ENCODE measurements around the gene AURKB.
"Not testable (repeated sequence)": the region's sequence is repeated elsewhere in the genome, so short reads cannot be mapped to it uniquely, and the experiment has no call there.

AURKB gene

DNA sequence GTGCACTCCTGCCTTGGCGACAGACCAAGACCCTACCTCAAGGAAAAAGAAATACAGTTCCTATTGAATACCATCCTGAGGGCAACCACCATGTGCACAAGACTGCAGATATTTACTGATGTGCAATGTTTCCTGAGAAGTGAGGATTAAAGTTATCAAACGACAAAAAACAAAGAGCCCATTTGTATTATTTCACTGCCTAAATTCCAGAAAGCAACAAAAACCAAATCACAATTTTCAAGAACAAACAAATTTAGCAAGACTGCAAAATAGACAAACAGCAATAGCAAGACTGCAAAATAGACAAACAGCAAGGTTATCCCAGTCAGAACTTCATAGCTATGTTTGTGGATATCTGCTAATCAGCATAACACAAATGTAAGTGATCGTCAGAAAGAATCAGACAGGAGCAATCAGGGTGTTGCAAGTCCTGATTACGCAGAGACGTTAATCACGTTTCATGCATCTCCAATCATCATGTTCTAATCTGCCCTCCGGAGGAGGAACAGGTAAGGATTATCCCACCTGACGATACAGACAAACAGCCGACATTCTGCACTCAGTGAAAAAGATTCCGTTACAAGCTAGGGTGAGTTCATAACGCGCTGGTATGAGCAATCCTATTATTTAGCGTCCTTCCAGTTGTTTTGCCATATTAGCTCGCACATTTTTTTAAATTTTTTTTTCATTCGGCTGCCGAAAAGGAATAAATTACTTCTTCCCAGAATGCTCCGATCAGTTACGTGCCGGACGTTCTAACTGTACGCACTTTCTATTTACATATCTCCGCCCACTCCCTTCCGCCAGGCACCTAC lies 37.1 kb downstream of the AURKB start:
- Histone ChIP-seq H3K4me1 (ENCODE audit: insufficient read depth, low read length) (peaks cover 23% of the 10 kb centered on the region), H2AFZ (ENCODE audit: low read depth, low read length) (peak overlapping the region; percentile 72), H3K4me3 (ENCODE audit: low read length) (peak overlapping the region; percentile 60), H3K36me3 (ENCODE audit: insufficient read depth, low read length) (no peaks in the 10 kb centered on the region), H3K27me3 (ENCODE audit: insufficient read depth, low read length) (no peaks in the 10 kb centered on the region), H3K9me3 (ENCODE audit: low read length) (no peaks in the 10 kb centered on the region)

DNA sequence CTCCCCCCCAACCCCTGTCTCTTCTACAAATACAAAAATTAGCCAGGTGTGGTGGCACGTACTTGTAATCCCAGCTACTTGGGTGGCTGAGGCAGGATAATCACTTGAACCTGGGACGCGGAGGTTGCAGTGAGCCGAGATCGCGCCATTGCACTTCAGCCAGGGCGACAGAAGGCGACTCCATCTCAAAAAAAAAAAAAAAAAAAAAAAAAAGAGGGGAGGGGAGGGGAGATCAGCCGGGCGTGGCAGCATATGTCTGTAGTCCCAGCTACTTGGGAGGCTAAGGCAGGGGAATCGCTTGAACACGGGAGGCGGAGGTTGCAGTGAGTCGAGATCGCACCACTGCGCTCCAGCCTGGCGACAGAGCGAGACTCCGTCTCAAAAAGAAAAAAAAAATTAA lies 40.2 kb downstream of the AURKB start:
- H3K36me3 ChIP-seq (ENCODE audit: insufficient read depth, low read length); H3K27me3 ChIP-seq (ENCODE audit: insufficient read depth, low read length); H2AFZ ChIP-seq (ENCODE audit: low read depth, low read length); H3K9me3 ChIP-seq (ENCODE audit: low read length); H3K4me1 ChIP-seq (ENCODE audit: insufficient read depth, low read length); H3K4me3 ChIP-seq (ENCODE audit: low read length): not testable (repeated sequence)

DNA sequence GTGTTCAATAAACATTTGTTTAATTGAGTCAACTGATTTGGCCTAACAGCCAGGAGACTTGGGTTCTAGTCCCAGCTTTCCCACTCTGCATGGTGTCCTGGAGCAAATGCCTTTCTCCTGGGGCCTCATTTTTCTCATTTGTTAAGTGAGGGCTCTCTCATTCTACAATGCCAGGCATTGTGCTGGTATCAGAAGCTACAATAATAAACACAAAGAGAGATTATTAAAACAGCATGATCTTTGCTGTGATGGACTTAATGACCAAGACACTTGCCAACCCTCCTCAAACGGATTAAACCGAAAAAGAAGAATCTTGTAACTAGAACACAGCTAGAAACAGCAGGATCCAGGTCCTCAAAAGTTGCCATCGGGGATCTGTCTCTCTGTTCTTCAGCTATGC lies 42.8 kb downstream of the AURKB start:
- H3K4me3 ChIP-seq (ENCODE audit: low read length) = no peak overlapping the region
- peaks cover 17% of the 10 kb centered on the region for H3K4me1 ChIP-seq (ENCODE audit: insufficient read depth, low read length)
- no peaks in the 10 kb centered on the region for H3K9me3 ChIP-seq (ENCODE audit: low read length)
- H3K27me3 ChIP-seq (ENCODE audit: insufficient read depth, low read length) = no peaks in the 10 kb centered on the region
- H3K36me3 ChIP-seq (ENCODE audit: insufficient read depth, low read length) = no peaks in the 10 kb centered on the region
- no peak overlapping the region for H2AFZ ChIP-seq (ENCODE audit: low read depth, low read length)

DNA sequence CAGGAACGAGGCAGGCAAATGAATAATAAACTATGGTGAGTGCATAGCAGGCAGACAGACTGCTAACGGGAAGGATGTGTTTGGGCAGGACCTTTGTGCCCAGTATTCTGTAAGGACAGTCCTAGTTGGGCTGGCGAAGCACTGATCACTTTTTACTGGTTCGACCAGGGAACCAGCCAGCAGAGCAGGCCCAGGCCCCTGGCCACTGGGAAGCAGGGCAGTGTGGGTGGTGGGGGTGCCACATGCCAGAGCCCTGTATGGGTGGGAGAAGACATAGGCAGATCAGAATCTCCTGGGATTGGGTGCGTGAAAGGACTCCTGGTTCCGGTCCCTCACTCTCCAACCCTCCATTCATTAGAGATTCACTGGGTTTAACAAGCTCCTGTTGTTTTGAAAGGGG lies 43.6 kb downstream of the AURKB start:
- H2AFZ ChIP-seq (ENCODE audit: low read depth, low read length) = no peak overlapping the region
- no peak overlapping the region for H3K4me3 ChIP-seq (ENCODE audit: low read length)
- peaks cover 20% of the 10 kb centered on the region for H3K4me1 ChIP-seq (ENCODE audit: insufficient read depth, low read length)
- no peaks in the 10 kb centered on the region for H3K9me3 ChIP-seq (ENCODE audit: low read length)
- no peaks in the 10 kb centered on the region for H3K27me3 ChIP-seq (ENCODE audit: insufficient read depth, low read length)
- H3K36me3 ChIP-seq (ENCODE audit: insufficient read depth, low read length) = peaks cover 1% of the 10 kb centered on the region

DNA sequence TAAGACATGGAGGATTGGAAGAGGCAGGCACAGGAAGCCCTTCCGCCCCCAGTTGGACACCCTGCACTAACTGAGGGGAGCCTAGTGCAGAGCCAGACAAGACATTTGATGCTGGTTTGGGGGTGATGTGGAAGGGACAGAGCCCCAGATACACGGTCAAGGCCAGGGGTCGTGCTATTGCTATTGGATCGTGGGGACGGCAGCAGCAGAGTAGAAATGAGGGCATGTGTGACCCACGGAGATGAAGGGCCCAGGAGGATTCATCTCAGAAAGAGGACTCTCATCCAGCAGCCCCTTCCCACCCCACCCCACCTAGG lies 45.6 kb downstream of the AURKB start:
- no peaks in the 10 kb centered on the region for H3K27me3 ChIP-seq (ENCODE audit: insufficient read depth, low read length)
- peaks cover 39% of the 10 kb centered on the region for H3K4me1 ChIP-seq (ENCODE audit: insufficient read depth, low read length)
- peaks cover 16% of the 10 kb centered on the region for H3K36me3 ChIP-seq (ENCODE audit: insufficient read depth, low read length)
- H2AFZ ChIP-seq (ENCODE audit: low read depth, low read length) = no peak overlapping the region
- peak overlapping the region; percentile 77 for H3K4me3 ChIP-seq (ENCODE audit: low read length)
- H3K9me3 ChIP-seq (ENCODE audit: low read length) = no peaks in the 10 kb centered on the region

DNA sequence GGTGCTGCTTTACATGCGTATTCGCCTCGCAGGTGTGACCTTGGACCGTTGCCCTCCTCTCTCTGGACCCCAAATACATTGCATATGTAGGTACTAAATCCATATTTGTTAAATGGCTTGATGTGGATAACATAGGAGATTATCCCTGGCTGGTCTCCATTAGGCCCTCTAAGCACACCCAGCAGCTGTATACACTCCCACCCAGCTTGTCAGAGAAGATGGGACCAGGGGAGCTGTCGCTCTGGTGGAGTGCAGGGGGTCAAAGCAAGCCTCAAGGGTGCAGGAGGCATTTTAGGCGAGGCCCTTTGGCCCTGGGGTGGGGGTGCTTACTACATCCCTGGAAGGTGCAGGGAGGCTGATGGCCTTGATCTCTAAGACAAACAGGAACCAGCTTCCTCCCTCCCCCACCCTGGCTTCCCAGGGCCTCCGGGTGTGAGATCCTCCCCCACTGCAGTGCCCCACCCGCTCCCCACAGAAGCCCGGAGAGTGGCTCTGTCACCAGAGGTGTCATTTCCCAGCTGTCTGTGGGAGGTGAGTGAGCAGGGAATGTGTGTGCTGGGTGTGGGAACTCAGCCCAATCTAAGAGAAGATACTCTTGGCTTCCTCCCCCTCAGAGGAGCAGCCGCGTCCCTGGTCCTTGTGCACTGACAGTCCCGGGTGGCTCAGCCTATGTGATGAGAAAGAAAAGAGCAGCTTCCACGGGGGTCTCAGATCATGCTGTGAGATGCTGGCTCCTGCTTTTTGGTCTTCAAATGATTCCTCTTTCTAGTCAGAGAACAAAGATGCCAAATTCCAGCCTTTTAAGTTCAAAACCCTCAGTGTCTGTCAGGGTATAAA lies 46.2 kb downstream of the AURKB start:
- peaks cover 22% of the 10 kb centered on the region for H3K36me3 ChIP-seq (ENCODE audit: insufficient read depth, low read length)
- H3K4me3 ChIP-seq (ENCODE audit: low read length) = peak overlapping the region; percentile 77
- no peaks in the 10 kb centered on the region for H3K9me3 ChIP-seq (ENCODE audit: low read length)
- peaks cover 44% of the 10 kb centered on the region for H3K4me1 ChIP-seq (ENCODE audit: insufficient read depth, low read length)
- H2AFZ ChIP-seq (ENCODE audit: low read depth, low read length) = no peak overlapping the region
- no peaks in the 10 kb centered on the region for H3K27me3 ChIP-seq (ENCODE audit: insufficient read depth, low read length)

DNA sequence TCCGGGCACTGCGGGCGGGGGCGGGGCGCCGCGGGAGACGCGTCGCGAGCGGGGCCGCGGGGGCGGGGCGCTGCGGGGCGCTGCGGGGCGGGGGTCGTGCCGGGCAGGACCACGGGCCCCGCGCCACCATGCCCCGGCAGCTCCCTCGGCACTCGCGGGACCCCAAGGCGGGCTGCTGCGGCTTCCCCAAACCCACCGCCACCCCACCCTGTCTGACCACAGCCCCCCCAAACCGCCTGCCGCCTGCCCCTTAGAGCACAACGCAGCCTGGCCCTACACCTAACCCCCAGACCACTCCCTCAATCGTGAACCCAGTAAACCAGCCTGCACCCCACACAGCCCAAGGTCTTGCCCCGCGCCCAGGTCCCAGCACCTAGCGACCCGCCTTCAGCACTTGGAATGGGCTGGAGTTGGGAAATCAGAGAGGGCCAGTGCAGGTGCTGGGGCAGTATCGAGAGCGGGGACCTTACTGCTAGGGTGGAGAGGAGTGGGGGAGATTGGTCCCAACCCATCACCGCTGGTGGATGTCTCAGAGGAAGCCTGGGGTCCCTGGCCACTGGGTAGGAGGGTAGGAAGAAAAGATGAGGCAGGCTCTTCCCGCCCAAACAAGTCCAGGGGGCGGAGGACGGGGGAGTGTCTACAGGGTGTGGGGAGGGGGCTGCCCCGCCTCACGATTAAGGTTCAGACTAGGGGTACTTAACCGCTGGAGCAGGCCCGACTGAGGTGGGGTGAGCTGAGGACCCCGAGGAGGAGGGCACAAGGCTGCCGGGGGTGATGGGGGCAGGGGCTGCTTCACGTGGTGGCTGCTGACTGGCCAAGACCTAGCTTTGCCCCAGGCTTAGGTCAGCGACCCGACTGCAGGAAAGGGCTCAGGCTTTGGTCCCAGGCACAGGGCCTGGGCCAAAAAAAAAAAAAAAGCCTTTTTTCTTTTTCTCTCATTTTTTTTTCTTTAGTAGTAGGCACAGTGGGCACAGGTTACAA lies 47.1 kb downstream of the AURKB start:
- H3K4me3 ChIP-seq (ENCODE audit: low read length) = peak overlapping the region; percentile 77
- H3K27me3 ChIP-seq (ENCODE audit: insufficient read depth, low read length) = no peaks in the 10 kb centered on the region
- peaks cover 26% of the 10 kb centered on the region for H3K36me3 ChIP-seq (ENCODE audit: insufficient read depth, low read length)
- no peaks in the 10 kb centered on the region for H3K9me3 ChIP-seq (ENCODE audit: low read length)
- H3K4me1 ChIP-seq (ENCODE audit: insufficient read depth, low read length) = peaks cover 44% of the 10 kb centered on the region
- no peak overlapping the region for H2AFZ ChIP-seq (ENCODE audit: low read depth, low read length)

DNA sequence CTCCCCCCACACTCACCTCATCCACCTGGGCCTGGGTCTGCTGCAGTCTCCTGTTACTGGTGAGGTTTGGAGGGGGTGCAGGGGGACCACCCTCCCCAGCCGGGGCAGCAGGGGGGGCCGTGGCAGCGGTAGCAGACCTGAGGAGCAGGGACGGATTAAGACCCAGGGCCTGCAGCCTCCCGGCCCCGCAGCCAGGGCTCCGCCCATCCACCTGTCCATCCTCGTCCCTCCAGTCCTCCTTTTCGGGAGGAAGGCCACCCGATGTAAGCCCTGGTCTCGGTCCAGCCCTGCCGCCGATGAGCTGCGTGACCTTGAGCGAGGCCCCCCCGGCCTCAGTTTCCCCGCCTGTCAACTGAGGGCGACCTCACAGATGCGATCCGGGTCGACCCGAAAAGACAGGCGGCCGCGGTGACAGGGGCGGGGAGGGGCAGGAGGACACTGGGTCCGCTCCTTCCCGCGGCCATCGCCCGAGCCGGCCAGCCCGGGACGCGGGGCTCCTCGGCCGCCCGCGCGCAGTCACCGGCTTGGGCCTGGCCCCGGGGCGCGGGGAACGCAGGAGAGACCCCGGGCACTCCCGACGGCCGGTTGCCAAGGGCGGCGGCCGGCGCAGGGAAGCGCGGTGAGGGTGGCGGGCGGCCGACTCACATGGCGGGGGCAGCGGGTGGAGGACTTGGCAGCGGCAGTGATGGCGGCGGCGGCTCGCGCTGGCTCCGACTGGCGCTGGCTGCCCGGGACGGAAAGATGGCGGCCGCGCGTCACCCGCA lies 48.0 kb downstream of the AURKB start, which contains the start of gene VAMP2:
Gene VAMP2, minus strand, starts transcription at position 716 of the 764 bp plus-strand sequence. Its CDS starts 69 bp downstream, at position 647.
- Histone ChIP-seq H3K4me1 (ENCODE audit: insufficient read depth, low read length) (peaks cover 44% of the 10 kb centered on the region), H3K4me3 (ENCODE audit: low read length) (peak within 1 kb of the TSS; percentile 77), H3K27me3 (ENCODE audit: insufficient read depth, low read length) (no peaks in the 10 kb centered on the region), H3K36me3 (ENCODE audit: insufficient read depth, low read length) (peaks cover 27% of the 10 kb centered on the region), H3K9me3 (ENCODE audit: low read length) (no peaks in the 10 kb centered on the region), H2AFZ (ENCODE audit: low read depth, low read length) (no peak within 1 kb of the TSS)

DNA sequence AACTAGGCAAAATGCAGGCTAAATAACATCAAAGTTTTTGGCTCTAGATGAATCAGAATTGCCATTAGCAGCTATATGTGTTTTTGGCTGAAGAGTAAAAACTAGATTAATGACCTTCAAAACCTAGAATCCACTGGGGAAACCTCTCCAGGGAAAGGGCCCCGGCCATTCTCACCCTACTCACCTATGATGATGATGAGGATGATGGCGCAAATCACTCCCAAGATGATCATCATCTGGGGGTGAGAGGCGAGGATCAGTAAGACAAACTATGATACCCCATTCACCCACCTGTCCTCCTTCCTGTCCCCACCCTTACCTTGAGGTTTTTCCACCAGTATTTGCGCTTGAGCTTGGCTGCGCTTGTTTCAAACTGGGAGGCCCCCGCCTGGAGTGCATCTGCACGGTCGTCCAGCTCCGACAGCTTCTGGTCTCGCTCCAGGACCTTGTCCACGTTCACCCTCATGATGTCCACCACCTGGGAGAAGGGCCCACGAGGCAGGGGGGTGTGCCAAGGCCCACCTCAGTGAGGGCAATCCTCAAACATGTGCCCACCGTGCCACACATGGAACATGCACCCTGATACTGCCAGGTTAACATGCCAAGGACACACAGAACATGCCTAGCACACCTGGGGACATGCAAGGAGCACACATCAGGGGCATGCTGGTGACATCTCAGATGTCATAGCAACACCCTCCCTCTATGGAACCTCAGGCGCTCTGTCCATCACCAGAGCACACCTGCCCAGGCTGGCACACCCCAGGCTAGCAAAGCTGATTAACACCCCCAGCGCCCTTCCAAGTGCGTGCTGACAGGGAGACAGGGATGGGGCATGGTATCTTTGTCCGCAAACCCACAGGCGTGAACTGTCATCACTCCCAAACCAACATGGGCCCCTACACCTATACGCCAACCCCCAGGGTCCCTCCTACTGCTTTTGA lies 48.8 kb downstream of the AURKB start:
- H3K4me1 ChIP-seq (ENCODE audit: insufficient read depth, low read length) = peaks cover 50% of the 10 kb centered on the region
- peaks cover 27% of the 10 kb centered on the region for H3K36me3 ChIP-seq (ENCODE audit: insufficient read depth, low read length)
- no peaks in the 10 kb centered on the region for H3K27me3 ChIP-seq (ENCODE audit: insufficient read depth, low read length)
- no peaks in the 10 kb centered on the region for H3K9me3 ChIP-seq (ENCODE audit: low read length)
- no peak overlapping the region for H2AFZ ChIP-seq (ENCODE audit: low read depth, low read length)
- peak overlapping the region; percentile 77 for H3K4me3 ChIP-seq (ENCODE audit: low read length)

DNA sequence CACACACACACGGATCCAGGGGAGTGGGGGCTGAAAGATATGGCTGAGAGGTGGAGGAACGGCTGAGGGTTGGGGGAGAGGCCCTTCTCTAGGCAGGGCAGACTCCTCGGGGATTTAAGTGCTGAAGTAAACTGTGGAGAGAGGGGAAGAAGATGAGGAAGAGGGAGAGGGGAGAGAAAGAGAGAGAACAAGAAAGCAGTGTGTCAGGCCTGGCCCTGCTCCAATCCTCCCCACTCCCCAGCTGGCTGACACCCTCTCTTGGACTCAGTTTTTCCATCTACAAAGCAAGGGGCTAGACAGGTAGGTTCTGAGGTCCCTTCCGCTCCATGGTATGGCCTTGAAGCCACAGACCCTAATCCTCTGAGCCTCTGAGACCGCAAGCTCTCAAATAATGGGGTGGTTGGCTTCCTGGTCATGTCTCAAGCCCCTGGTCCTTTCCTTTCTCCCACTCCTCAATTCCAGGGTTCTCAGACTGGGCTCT lies 49.6 kb downstream of the AURKB start:
- Histone ChIP-seq H3K36me3 (ENCODE audit: insufficient read depth, low read length) (peaks cover 27% of the 10 kb centered on the region), H3K9me3 (ENCODE audit: low read length) (no peaks in the 10 kb centered on the region), H3K4me3 (ENCODE audit: low read length) (peak overlapping the region; percentile 77), H3K4me1 (ENCODE audit: insufficient read depth, low read length) (peaks cover 52% of the 10 kb centered on the region), H3K27me3 (ENCODE audit: insufficient read depth, low read length) (no peaks in the 10 kb centered on the region), H2AFZ (ENCODE audit: low read depth, low read length) (no peak overlapping the region)

DNA sequence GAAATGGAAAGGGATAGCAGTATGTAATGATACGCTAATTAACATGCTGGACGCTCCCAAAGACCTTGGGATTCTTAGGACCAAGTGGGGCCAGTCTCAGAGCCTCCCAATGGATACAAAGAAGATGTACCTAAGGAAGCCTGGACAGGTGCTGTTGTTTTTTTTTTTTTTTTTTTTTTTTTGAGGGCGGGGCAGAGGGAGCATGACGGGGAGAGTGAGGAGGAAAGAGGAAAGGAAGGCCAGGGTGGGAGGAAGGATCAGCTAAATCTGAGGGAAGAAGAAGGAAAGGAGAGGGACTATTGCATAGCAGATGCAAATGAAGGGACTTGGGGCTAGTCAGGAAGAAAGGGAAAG lies 50.2 kb downstream of the AURKB start:
- H2AFZ ChIP-seq (ENCODE audit: low read depth, low read length) = no peak overlapping the region
- peaks cover 27% of the 10 kb centered on the region for H3K36me3 ChIP-seq (ENCODE audit: insufficient read depth, low read length)
- H3K9me3 ChIP-seq (ENCODE audit: low read length) = no peaks in the 10 kb centered on the region
- no peak overlapping the region for H3K4me3 ChIP-seq (ENCODE audit: low read length)
- H3K27me3 ChIP-seq (ENCODE audit: insufficient read depth, low read length) = no peaks in the 10 kb centered on the region
- H3K4me1 ChIP-seq (ENCODE audit: insufficient read depth, low read length) = peaks cover 58% of the 10 kb centered on the region

Data from neuron (in vitro differentiated cells).